H1 (cell line): Measurements from ENCODE around the gene ZBTB40. TPM values are rescaled to one million over a fixed set of nuclear protein-coding genes. Genes with fewer than 3 reads are reported as not detected.

Source experiments
- CTCF ChIP-seq, 3 experiments: IDR thresholded peaks; 1 replicate in 2 of 3; 2 replicates in 1 of 3; pipeline versions ENCODE4 v1.5.1 to v1.6.1; 2011; ENCODE audit warnings: low read length in 3 of 3, mild to moderate bottlenecking in 3 of 3, inconsistent platforms in 2 of 3, low read depth in 1 of 3, moderate library complexity in 1 of 3; ENCODE audit not compliant: insufficient read depth in 1 of 3; ENCODE audit errors: control extremely low read depth in 1 of 3
- HDAC6 ChIP-seq: IDR thresholded peaks from one replicate; pipeline ENCODE4 v1.7.1; 2012; ENCODE audit warnings: low read depth, mild to moderate bottlenecking, inconsistent platforms, low read length, moderate library complexity
- SP1 ChIP-seq: IDR thresholded peaks from 2 replicates; pipeline ENCODE4 v1.6.1; 2011; ENCODE audit warnings: low read depth, low read length
- polyA plus RNA-seq, 7 experiments: library from polyadenylated mRNA; depleted of rRNA in 3 of 7; stranded (reverse) in 5 of 7; unstranded in 2 of 7; fragments of >200 nt in 5 of 7; fragments of 200-250 nt in 2 of 7; gene quantifications; 1 replicate in 5 of 7; 2 replicates in 1 of 7; 4 replicates in 1 of 7; pipeline versions ENCODE4 v1.2.1 to v1.2.3, GENCODE V29; 2011 to 2013; ENCODE audit warnings: missing spikeins in 2 of 7, mixed read lengths in 2 of 7
- total RNA-seq: library from RNA; stranded (reverse); fragmentation: NEBNext Ultra II Directional; extraction: Animal tissue kit (Norgen Biotek cat#: 25700); gene quantifications from 2 replicates; pipeline ENCODE4 v1.2.1, GENCODE V29; 2021

Gene ZBTB40
- total and polyA plus RNA-seq, 2 of the 8 experiments (the other 6 are each of a cell fraction or from before 2014, with no cell fraction given): 3.1 to 19.3 TPM

- TF ChIP-seq SP1: no peak
- no peak for TF ChIP-seq CTCF (IDR thresholded peaks at IDR 0.05; ENCODE audit: control extremely low read depth in 1 of 3, insufficient read depth in 1 of 3, low read depth in 1 of 3, low read length in 3 of 3)
- no peak for TF ChIP-seq HDAC6
Measured at GRCh38 chr1:22579541-22580155, 128.0 kb downstream of the ZBTB40 start (continued).

Other genes with a start within 250 kb of the ZBTB40 start
- gene EPHA8, start 111.6 kb downstream of the ZBTB40 start, total RNA-seq: 4.0 and 4.3 TPM in 2 replicates
- 8.4 and 9.5 TPM in 2 replicates for gene EPHA8, start 111.6 kb downstream of the ZBTB40 start, polyA plus RNA-seq (2011; rRNA removed)
- not detected in 2 replicates for gene C1QA, start 184.8 kb downstream of the ZBTB40 start, total RNA-seq
- not detected in 2 replicates for gene C1QA, start 184.8 kb downstream of the ZBTB40 start, polyA plus RNA-seq (2011; rRNA removed)
- gene C1QC, start 191.8 kb downstream of the ZBTB40 start, total RNA-seq: not detected in 2 replicates
- not detected in 2 replicates for gene C1QC, start 191.8 kb downstream of the ZBTB40 start, polyA plus RNA-seq (2011; rRNA removed)
- not detected in 2 replicates for gene C1QB, start 201.4 kb downstream of the ZBTB40 start, total RNA-seq
- gene C1QB, start 201.4 kb downstream of the ZBTB40 start, polyA plus RNA-seq (2011; rRNA removed): not detected in 2 replicates